Keratinocyte (primary cell): ENCODE data around the gene ZMYND19.

Experiments used
- CTCF ChIP-seq, 3 experiments: IDR thresholded peaks in 1 of 3; conservative IDR thresholded peaks in 1 of 3; optimal IDR thresholded peaks in 1 of 3; 2 replicates in 2 of 3; 3 replicates in 1 of 3; pipeline versions ENCODE3 to v1.5.1; 2011; ENCODE audit warnings: low read length in 3 of 3, mild to moderate bottlenecking in 3 of 3, moderate library complexity in 2 of 3, control low read depth in 1 of 3, inconsistent platforms in 1 of 3; ENCODE audit not compliant: insufficient read depth in 2 of 3; ENCODE audit errors: extremely low read depth in 1 of 3
- EZH2 ChIP-seq: IDR thresholded peaks from one replicate; pipeline ENCODE4 v1.6.1; 2012; ENCODE audit warnings: inconsistent platforms, mild to moderate bottlenecking, low read length, moderate library complexity

DNA sequence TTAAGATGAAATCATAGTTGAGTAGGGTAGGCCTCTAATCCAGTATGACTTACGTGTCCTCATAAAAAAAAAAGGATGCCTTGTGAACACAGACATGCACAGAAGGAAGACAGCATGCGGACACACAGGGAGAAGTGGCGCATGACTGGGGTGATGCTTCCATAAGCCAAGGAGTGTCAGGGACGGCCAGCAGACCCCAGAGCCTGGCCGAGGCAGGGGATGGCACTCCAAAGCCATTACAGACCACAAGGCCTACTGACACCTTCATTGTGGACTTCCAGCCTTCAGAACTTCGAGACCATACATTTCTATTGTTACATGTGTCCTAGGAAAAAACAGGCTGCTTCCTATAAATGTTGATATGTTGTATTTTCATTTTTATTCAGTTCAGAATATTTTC is 48.4 kb upstream of the ZMYND19 start:
- TF ChIP-seq CTCF (optimal IDR thresholded peaks at IDR 0.05 in 1 of 3, IDR thresholded peaks at IDR 0.05 in 1 of 3, conservative IDR thresholded peaks at IDR 0.05 in 1 of 3; ENCODE audit: extremely low read depth in 1 of 3, insufficient read depth in 2 of 3, low read length in 3 of 3) (no peak), EZH2 (no peak)
